Ecto neural progenitor cell (in vitro differentiated cells): ENCODE data around the gene DUOXA2.
"Not testable (repeated sequence)": the region's sequence is repeated elsewhere in the genome, so short reads cannot be mapped to it uniquely, and the experiment has no call there.

Experiments
- DNase-seq: peaks from one replicate; pipeline ENCODE4 v3.0.0-alpha.2; 2018; ENCODE audit warnings: low spot score

DUOXA2 gene

GRCh38 chr15:45114076-45114750 is at the start of gene DUOXA2, which contains the start of gene DUOX2:
DUOXA2 (plus strand) TSS chr15:45114326; CDS start chr15:45114606, 280 bp downstream.
DUOX2 (minus strand) TSS chr15:45114172; CDS start chr15:45113411, 761 bp downstream.
- DNase-seq, result no peak

GRCh38 chr15:45064386-45064785 is 49.7 kb upstream of the DUOXA2 start:
- DNase-seq, result no peak

GRCh38 chr15:45069942-45070360 is 44.2 kb upstream of the DUOXA2 start:
- DNase-seq, result not testable (repeated sequence)

- not testable (repeated sequence) for DNase-seq
Measured at GRCh38 chr15:45073602-45074001, 40.5 kb upstream of the DUOXA2 start.

- not testable (repeated sequence) for DNase-seq
Measured at GRCh38 chr15:45075440-45076320, 38.4 kb upstream of the DUOXA2 start.

- DNase-seq, result not testable (repeated sequence)
Measured at GRCh38 chr15:45077391-45077790, 36.7 kb upstream of the DUOXA2 start.

GRCh38 chr15:45079201-45079600 is 34.9 kb upstream of the DUOXA2 start:
- DNase-seq, result not testable (repeated sequence)

GRCh38 chr15:45079628-45080246 is 34.4 kb upstream of the DUOXA2 start:
- not testable (repeated sequence) for DNase-seq

- DNase-seq, result not testable (repeated sequence)
Measured at GRCh38 chr15:45080593-45080992, 33.5 kb upstream of the DUOXA2 start.

- not testable (repeated sequence) for DNase-seq
Measured at GRCh38 chr15:45082412-45082811, 31.7 kb upstream of the DUOXA2 start.

- DNase-seq, result no peak
Measured at GRCh38 chr15:45083223-45083622, 30.9 kb upstream of the DUOXA2 start.

GRCh38 chr15:45084163-45084562 is 30.0 kb upstream of the DUOXA2 start:
- DNase-seq, result no peak

GRCh38 chr15:45087513-45087912 is 26.6 kb upstream of the DUOXA2 start:
- DNase-seq, result no peak

- no peak for DNase-seq
Measured at GRCh38 chr15:45088801-45089711, 25.1 kb upstream of the DUOXA2 start.

- no peak for DNase-seq
Measured at GRCh38 chr15:45089712-45090373, 24.3 kb upstream of the DUOXA2 start.

GRCh38 chr15:45091161-45091560 is 23.0 kb upstream of the DUOXA2 start:
- no peak for DNase-seq

GRCh38 chr15:45091576-45091975 is 22.6 kb upstream of the DUOXA2 start:
- DNase-seq, result no peak

GRCh38 chr15:45093013-45093412 is 21.1 kb upstream of the DUOXA2 start:
- no peak for DNase-seq

GRCh38 chr15:45093622-45094357 is 20.3 kb upstream of the DUOXA2 start:
- DNase-seq, result no peak

GRCh38 chr15:45094358-45094730 is 19.8 kb upstream of the DUOXA2 start:
- no peak for DNase-seq
